22Rv1 (cell line): ENCODE results near the gene C4orf50.

ENCODE experiments used
- CTCF ChIP-seq: fragments of 450-650 bp; IDR thresholded peaks from 2 replicates; pipeline ENCODE4 v1.5.1; 2017; ENCODE audit warnings: mild to moderate bottlenecking
- ZFX ChIP-seq: fragments of 450-650 bp; IDR thresholded peaks from 2 replicates; pipeline ENCODE4 v1.6.1; 2017; ENCODE audit warnings: antibody characterized with exemption, borderline replicate concordance

GRCh38 chr4:5882947-5883346, 135.3 kb downstream of the C4orf50 start:
- TF ChIP-seq CTCF (no peak), ZFX (no peak)
